GM23248 (cell line): ENCODE results near the gene LDLRAD4. TPM values are rescaled to one million over a fixed set of nuclear protein-coding genes. Genes with fewer than 3 reads are reported as not detected.

ENCODE experiments used
- DNase-seq: peaks from one replicate; pipeline ENCODE4 v3.0.0-alpha.2; 2015
- H2AFZ ChIP-seq: fragments of 200-600 bp; sonication (generic); 2 replicates; pipeline ENCODE4 v1.6.1; 2016; ENCODE audit warnings: antibody characterized with exemption
- H3F3A ChIP-seq: fragments of 200-600 bp; sonication (generic); 2 replicates; pipeline ENCODE4 v1.6.1; 2016; ENCODE audit warnings: mild to moderate bottlenecking, antibody characterized with exemption, mixed run types; ENCODE audit not compliant: insufficient read depth
- H3K27ac ChIP-seq: fragments of 200-600 bp; sonication (generic); 2 replicates; pipeline ENCODE4 v1.5.1; 2016; ENCODE audit warnings: mild to moderate bottlenecking
- H3K27me3 ChIP-seq: fragments of 200-600 bp; sonication (generic); replicated peaks from 2 replicates; pipeline ENCODE4 v1.6.1; 2016; ENCODE audit warnings: mild to moderate bottlenecking; ENCODE audit not compliant: insufficient read depth
- H3K36me3 ChIP-seq: fragments of 200-600 bp; sonication (generic); 2 replicates; pipeline ENCODE4 v1.6.1; 2016; ENCODE audit warnings: low read depth, mild to moderate bottlenecking
- H3K4me1 ChIP-seq: fragments of 200-600 bp; sonication (generic); 2 replicates; pipeline ENCODE4 v1.6.1; 2016; ENCODE audit warnings: mild to moderate bottlenecking; ENCODE audit not compliant: insufficient read depth
- H3K4me2 ChIP-seq: fragments of 200-600 bp; sonication (generic); one replicate; pipeline ENCODE4 v1.6.1; 2016; ENCODE audit warnings: mild to moderate bottlenecking; ENCODE audit not compliant: unreplicated experiment
- H3K4me3 ChIP-seq: fragments of 200-600 bp; sonication (generic); 2 replicates; pipeline ENCODE4 v1.5.1; 2016; ENCODE audit warnings: mild to moderate bottlenecking
- H3K79me2 ChIP-seq: fragments of 200-600 bp; sonication (generic); 2 replicates; pipeline ENCODE4 v1.6.1; 2016; ENCODE audit warnings: mild to moderate bottlenecking; ENCODE audit not compliant: insufficient read depth
- H3K9ac ChIP-seq: fragments of 200-600 bp; sonication (generic); 2 replicates; pipeline ENCODE4 v1.6.1; 2016; ENCODE audit warnings: mild to moderate bottlenecking
- H3K9me2 ChIP-seq: fragments of 200-600 bp; sonication (generic); 2 replicates; pipeline ENCODE4 v1.6.1; 2016; ENCODE audit warnings: mixed run types, mild to moderate bottlenecking, moderate library complexity; ENCODE audit not compliant: insufficient read depth
- H3K9me3 ChIP-seq: fragments of 200-600 bp; sonication (generic); one replicate; pipeline ENCODE4 v1.6.1; 2017; ENCODE audit warnings: low read depth
- H4K20me1 ChIP-seq: fragments of 200-600 bp; sonication (generic); 2 replicates; pipeline ENCODE4 v1.6.0; 2016; ENCODE audit not compliant: insufficient read depth
- EZH2 ChIP-seq: fragments of 200-600 bp; sonication (generic); IDR thresholded peaks from 2 replicates; pipeline ENCODE4 v1.6.1; 2018; ENCODE audit warnings: antibody characterized with exemption, mild to moderate bottlenecking; ENCODE audit not compliant: insufficient read depth, poor library complexity, severe bottlenecking
- EZH2phosphoT487 ChIP-seq: fragments of 200-600 bp; sonication (generic); IDR thresholded peaks from 2 replicates; pipeline ENCODE4 v1.6.1; 2018; ENCODE audit warnings: antibody characterized with exemption, moderate library complexity, mild to moderate bottlenecking, low read depth; ENCODE audit not compliant: insufficient read depth
- WGBS, 2 experiments: methylation state at CpG; one replicate each; pipeline ENCODE4 v1.1.6; 2015 to 2017; ENCODE audit warnings: low lambda C conversion rate in 2 of 2, low coverage in 1 of 2; ENCODE audit errors: missing lambda C conversion rate in 2 of 2; 5-methylcytosine and 5-hydroxymethylcytosine counted together
- in situ Hi-C: fragments of 300-500 bp; cut with MboI; formaldehyde crosslinking; loops from 2 replicates; pipeline ENCODE4 v1.15.0; 2020
- polyA plus RNA-seq: library from polyadenylated mRNA; unstranded; fragments of >200 nt; fragmentation: Nextera tagmentation; extraction: Ambion mirVana; gene quantifications from 2 replicates; pipeline ENCODE4 v1.2.1, GENCODE V29; 2016
- total RNA-seq: library from RNA; depleted of rRNA; stranded (reverse); fragments of >200 nt; shearing (Covaris generic); gene quantifications from 2 replicates; pipeline ENCODE4 v1.2.3, GENCODE V29; 2014

Gene LDLRAD4
- total and polyA plus RNA-seq, 2 experiments from 2014 or later: not detected

DNA sequence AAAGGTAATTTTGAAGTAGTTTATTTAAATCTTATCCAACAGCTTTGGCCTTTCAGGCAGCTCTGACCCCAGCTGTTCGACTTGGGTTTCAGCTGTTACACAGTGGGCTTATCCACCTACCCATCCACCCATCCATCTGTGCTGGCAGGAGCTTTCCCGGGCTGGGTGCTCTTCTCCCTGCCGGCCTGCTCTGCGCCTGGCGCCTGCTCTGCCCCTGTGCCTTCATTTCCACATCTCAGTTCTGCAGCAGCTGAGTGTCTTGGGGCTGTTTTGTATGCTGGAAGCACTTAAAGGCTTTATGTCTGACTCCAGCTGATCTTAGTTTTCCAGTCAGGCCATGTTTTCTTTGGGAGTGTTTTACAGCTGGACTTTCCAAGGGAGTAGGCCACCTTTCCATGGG is 24.2 kb downstream of the LDLRAD4 start:
- DNase-seq: no peak
- Histone ChIP-seq H3K4me3 (no peak overlapping the region), H3K79me2 (no peaks in the 10 kb centered on the region), H4K20me1 (no peaks in the 10 kb centered on the region), H3K27ac (no peak overlapping the region), H3F3A (no peaks in the 10 kb centered on the region), H3K27me3 (no peaks in the 10 kb centered on the region; the same call in 1 of the 2 replicates), H3K4me1 (no peaks in the 10 kb centered on the region), H2AFZ (no peak overlapping the region), H3K9ac (no peak overlapping the region), H3K36me3 (no peaks in the 10 kb centered on the region), H3K9me2 (no peaks in the 10 kb centered on the region), H3K9me3 (no peaks in the 10 kb centered on the region), H3K4me2 (no peak overlapping the region)
- WGBS, 2 experiments: 55 to 60% methylated on average over 5 of the region's 5 CpGs
- no peak for TF ChIP-seq EZH2
- TF ChIP-seq EZH2phosphoT487: no peak
- in situ Hi-C loops: no loop called here

GRCh38 chr18:13243363-13243762 is 24.8 kb downstream of the LDLRAD4 start:
- Histone ChIP-seq H3K27me3 (no peaks in the 10 kb centered on the region), H3K4me2 (no peak overlapping the region), H3K9me3 (no peaks in the 10 kb centered on the region), H3K9me2 (no peaks in the 10 kb centered on the region), H3K9ac (no peak overlapping the region), H3K27ac (no peak overlapping the region), H3K36me3 (no peaks in the 10 kb centered on the region), H4K20me1 (no peaks in the 10 kb centered on the region), H3K79me2 (no peaks in the 10 kb centered on the region), H3F3A (no peaks in the 10 kb centered on the region), H3K4me3 (no peak overlapping the region), H2AFZ (no peak overlapping the region), H3K4me1 (no peaks in the 10 kb centered on the region)
- 74% methylated on average over 9 of the region's 9 CpGs; no CpG with 5 or more reads in 1 of the 2 experiments for WGBS, 2 experiments
- in situ Hi-C loops: no loop called here
- DNase-seq: no peak
- TF ChIP-seq EZH2 (no peak), EZH2phosphoT487 (no peak)

DNA sequence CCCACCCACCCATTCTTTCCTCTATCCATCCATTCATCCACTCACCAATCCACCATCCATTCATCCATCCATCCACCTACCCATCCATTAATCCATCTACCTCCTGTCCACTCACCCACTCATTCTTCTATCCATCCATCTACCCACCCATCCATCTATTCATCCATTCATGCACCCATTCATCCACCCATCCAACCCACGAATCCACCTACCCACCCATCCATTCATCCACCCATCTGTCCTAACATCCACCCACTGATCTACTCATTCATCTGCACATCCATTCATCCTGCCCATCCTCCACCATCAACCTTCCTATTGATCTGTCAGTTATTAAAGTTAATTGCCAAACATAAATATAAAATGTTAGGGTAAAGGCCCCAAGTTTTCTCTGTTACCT is 25.6 kb downstream of the LDLRAD4 start:
- Histone ChIP-seq H3K36me3 (no peaks in the 10 kb centered on the region), H3K4me1 (no peaks in the 10 kb centered on the region), H3F3A (no peaks in the 10 kb centered on the region), H3K27ac (no peak overlapping the region), H3K79me2 (no peaks in the 10 kb centered on the region), H3K9me3 (no peaks in the 10 kb centered on the region), H3K4me3 (no peak overlapping the region), H4K20me1 (no peaks in the 10 kb centered on the region), H3K27me3 (0 out of 2 replicates have a peak, but pooled peaks cover 1% of the 10 kb centered on the region), H3K4me2 (no peak overlapping the region), H3K9me2 (no peaks in the 10 kb centered on the region), H2AFZ (no peak overlapping the region), H3K9ac (no peak overlapping the region)
- WGBS, 2 experiments: 0 to 7% methylated on average over 1 of the region's 1 CpG
- in situ Hi-C loops: no loop called here
- DNase-seq: no peak
- TF ChIP-seq EZH2phosphoT487 (no peak), EZH2 (no peak)

DNA sequence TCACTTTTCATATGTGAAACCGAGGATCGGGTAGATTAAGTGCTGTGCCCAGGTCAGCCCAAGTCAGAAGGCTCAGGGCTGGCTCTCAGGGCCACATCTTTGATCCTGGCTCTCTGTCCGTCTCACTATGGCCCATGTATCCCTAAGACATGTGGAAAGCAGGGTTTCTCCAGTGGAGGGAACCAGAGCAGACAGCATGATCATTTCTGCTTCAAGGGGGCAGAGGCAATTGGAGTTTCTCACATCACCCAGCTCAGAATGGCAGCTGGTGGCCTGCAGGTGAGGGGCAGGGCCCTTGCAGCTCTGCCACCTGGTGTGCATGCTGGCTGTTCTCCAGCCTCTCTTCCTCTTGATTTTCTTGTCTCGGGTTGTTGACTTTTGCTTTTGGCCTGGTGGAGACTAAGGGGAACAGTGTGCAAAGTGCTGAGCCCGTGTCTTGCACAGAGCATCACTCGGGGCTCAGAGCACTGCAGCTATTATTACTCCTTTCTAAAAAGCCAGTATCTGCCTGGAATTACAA is 27.0 kb downstream of the LDLRAD4 start:
- Histone ChIP-seq H3K27ac (no peak overlapping the region), H3K9me2 (no peaks in the 10 kb centered on the region), H3K4me3 (no peak overlapping the region), H3K4me2 (no peak overlapping the region), H3K9me3 (no peaks in the 10 kb centered on the region), H3K4me1 (no peaks in the 10 kb centered on the region), H3F3A (no peaks in the 10 kb centered on the region), H2AFZ (no peak overlapping the region), H4K20me1 (no peaks in the 10 kb centered on the region), H3K79me2 (no peaks in the 10 kb centered on the region), H3K36me3 (no peaks in the 10 kb centered on the region), H3K9ac (no peak overlapping the region), H3K27me3 (0 out of 2 replicates have a peak, but pooled peaks cover 4% of the 10 kb centered on the region)
- WGBS, 2 experiments: 34 to 56% methylated on average over 6 of the region's 6 CpGs
- no peak for DNase-seq
- in situ Hi-C loops: no loop called here
- TF ChIP-seq EZH2: no peak
- no peak for TF ChIP-seq EZH2phosphoT487

- Histone ChIP-seq H3K27me3 (0 out of 2 replicates have a peak, but pooled peaks cover 4% of the 10 kb centered on the region), H3K4me3 (no peak overlapping the region), H3K4me2 (no peak overlapping the region), H3K9me3 (no peaks in the 10 kb centered on the region), H3F3A (no peaks in the 10 kb centered on the region), H3K9me2 (no peaks in the 10 kb centered on the region), H3K36me3 (no peaks in the 10 kb centered on the region), H3K9ac (no peak overlapping the region), H3K27ac (no peak overlapping the region), H3K4me1 (no peaks in the 10 kb centered on the region), H4K20me1 (no peaks in the 10 kb centered on the region), H2AFZ (no peak overlapping the region), H3K79me2 (no peaks in the 10 kb centered on the region)
- 51 to 58% methylated on average over 9 of the region's 9 CpGs for WGBS, 2 experiments
- in situ Hi-C loops: no loop called here
- DNase-seq: no peak
- TF ChIP-seq EZH2phosphoT487 (no peak), EZH2 (no peak)
These were observed 27.6 kb downstream of the LDLRAD4 start for GRCh38 chr18:13246121-13246520.
